WERI-Rb-1 (cell line): ENCODE data around the gene FGF22.

Source experiments
- DNase-seq: peaks from one replicate; pipeline ENCODE4 v3.0.0-alpha.2; 2020
- H3K27ac ChIP-seq: fragments of 250-450 bp; sonication (Bioruptor Pico); 2 replicates; pipeline ENCODE4 v1.5.1; 2020; ENCODE audit warnings: mild to moderate bottlenecking, moderate library complexity
- H3K27me3 ChIP-seq: fragments of 250-450 bp; sonication (Bioruptor Pico); 2 replicates; pipeline ENCODE4 v1.5.1; 2021; ENCODE audit warnings: mild to moderate bottlenecking, low read depth, moderate library complexity; ENCODE audit not compliant: insufficient read depth, severe bottlenecking
- H3K36me3 ChIP-seq: fragments of 250-450 bp; sonication (Bioruptor Pico); 2 replicates; pipeline ENCODE4 v1.5.1; 2020; ENCODE audit warnings: mild to moderate bottlenecking, moderate library complexity
- H3K4me3 ChIP-seq: 2 replicates; pipeline ENCODE4 v1.5.1; 2011; ENCODE audit warnings: low read depth, mild to moderate bottlenecking, control low read depth, low read length
- H3K9me3 ChIP-seq: fragments of 250-450 bp; sonication (Bioruptor Pico); 2 replicates; pipeline ENCODE4 v1.5.1; 2021; ENCODE audit warnings: mild to moderate bottlenecking, moderate library complexity; ENCODE audit not compliant: severe bottlenecking
- CTCF ChIP-seq: IDR thresholded peaks from 2 replicates; pipeline ENCODE4 v1.5.1; 2011; ENCODE audit warnings: low read depth, mild to moderate bottlenecking, control low read depth, inconsistent platforms, low read length

Gene FGF22

GRCh38 chr19:634975-635652 lies 4.6 kb upstream of the FGF22 start:
- no peak overlapping the region for H3K4me3 ChIP-seq
- H3K36me3 ChIP-seq: peaks cover 12% of the 10 kb centered on the region
- no peak for DNase-seq
- H3K27ac ChIP-seq: no peak overlapping the region
- no peaks in the 10 kb centered on the region for H3K9me3 ChIP-seq
- peaks cover 8% of the 10 kb centered on the region for H3K27me3 ChIP-seq
- no peak for TF ChIP-seq CTCF

GRCh38 chr19:638906-639252 lies 800 bp upstream of the FGF22 start:
- H3K36me3 ChIP-seq: no peaks in the 10 kb centered on the region
- no peaks in the 10 kb centered on the region for H3K9me3 ChIP-seq
- no peak for TF ChIP-seq CTCF
- H3K4me3 ChIP-seq: peak overlapping the region; percentile 37; the same call in 1 of the 2 replicates
- H3K27ac ChIP-seq: no peak overlapping the region
- DNase-seq: no peak
- H3K27me3 ChIP-seq: peaks cover 8% of the 10 kb centered on the region

- Histone ChIP-seq H3K4me3 (no peak overlapping the region), H3K9me3 (no peaks in the 10 kb centered on the region), H3K36me3 (peaks cover 7% of the 10 kb centered on the region), H3K27ac (no peak overlapping the region), H3K27me3 (peaks cover 8% of the 10 kb centered on the region)
- no peak for DNase-seq
- TF ChIP-seq CTCF: no peak
Observed at GRCh38 chr19:640161-640558, 481 bp downstream of the FGF22 start.

GRCh38 chr19:640606-641189 lies 1.0 kb downstream of the FGF22 start:
- no peak for TF ChIP-seq CTCF
- Histone ChIP-seq H3K9me3 (no peaks in the 10 kb centered on the region), H3K27me3 (peaks cover 8% of the 10 kb centered on the region), H3K4me3 (no peak overlapping the region), H3K36me3 (peaks cover 9% of the 10 kb centered on the region), H3K27ac (no peak overlapping the region)
- no peak for DNase-seq

GRCh38 chr19:641702-642101 lies 2.0 kb downstream of the FGF22 start:
- H3K4me3 ChIP-seq: no peak overlapping the region
- no peak for TF ChIP-seq CTCF
- peaks cover 19% of the 10 kb centered on the region for H3K36me3 ChIP-seq
- no peak overlapping the region for H3K27ac ChIP-seq
- H3K9me3 ChIP-seq: no peaks in the 10 kb centered on the region
- H3K27me3 ChIP-seq: peaks cover 8% of the 10 kb centered on the region
- no peak for DNase-seq
